EH (cell line): Measurements from ENCODE around the gene PAX5.

Experiments
- DNase-seq: peaks from one replicate; pipeline ENCODE4 v3.0.0-alpha.2; 2015; ENCODE audit warnings: low read depth

Gene PAX5

GRCh38 chr9:37025071-37025822 lies 8.8 kb downstream of the PAX5 start:
- DNase-seq: peak; percentile 19

DNA sequence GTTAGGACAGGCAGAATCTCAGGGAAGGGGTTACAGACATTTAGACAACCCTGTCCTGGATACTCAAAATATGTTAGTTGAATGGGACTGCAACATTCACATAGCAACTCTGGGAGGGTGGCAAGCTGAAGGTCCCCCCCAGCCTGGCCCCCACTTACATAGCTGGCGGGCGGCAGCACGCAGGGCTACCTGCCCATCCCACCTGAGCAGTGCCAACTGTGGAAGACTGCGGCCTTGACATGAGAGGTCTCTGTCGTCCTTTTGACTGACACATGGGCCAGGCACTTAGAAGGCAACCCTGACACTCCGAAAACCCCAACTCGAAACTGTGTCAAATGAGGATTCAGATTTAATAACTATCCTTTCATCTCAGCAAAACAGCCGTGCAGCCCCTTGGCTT lies 16.5 kb downstream of the PAX5 start:
- DNase-seq: no peak

DNA sequence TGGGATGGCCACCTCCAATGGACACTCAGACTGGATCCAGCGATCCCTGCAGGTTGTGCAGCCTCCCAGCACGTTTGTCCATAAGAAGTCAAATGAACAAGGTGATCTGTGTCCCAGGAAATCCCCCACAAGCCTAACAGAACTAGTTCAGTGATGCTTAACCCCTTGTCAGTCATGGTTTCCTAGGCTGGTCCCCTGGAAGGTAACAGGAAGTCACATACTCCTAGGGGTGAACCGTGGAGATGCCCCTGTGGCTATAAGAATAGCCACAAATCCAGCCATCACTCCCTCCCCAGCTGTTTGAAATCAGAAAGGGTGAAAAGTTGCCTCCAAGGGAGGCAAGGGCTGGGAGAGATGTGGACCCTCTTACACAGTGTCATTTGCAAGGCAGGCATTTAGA lies 22.5 kb downstream of the PAX5 start:
- no peak for DNase-seq

DNA sequence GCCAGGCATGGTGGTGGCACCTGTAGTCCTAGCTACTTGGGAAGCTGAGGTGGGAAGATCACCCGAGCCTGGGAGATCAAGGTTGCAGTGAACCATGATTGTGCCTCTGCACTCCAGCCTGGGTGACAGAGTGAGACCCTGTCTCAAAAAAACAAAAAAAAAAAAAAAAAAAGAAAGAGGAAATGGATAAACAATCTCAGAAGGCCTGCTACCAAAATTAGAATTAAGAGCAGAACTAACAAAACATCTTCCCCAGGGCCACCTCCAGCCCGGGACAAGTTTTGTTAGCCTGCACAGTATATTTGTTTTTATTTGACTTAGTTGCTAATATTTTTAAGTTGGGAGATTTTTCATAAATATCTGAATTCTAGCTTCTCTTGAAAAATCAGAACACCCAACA lies 23.1 kb downstream of the PAX5 start:
- no peak for DNase-seq

DNA sequence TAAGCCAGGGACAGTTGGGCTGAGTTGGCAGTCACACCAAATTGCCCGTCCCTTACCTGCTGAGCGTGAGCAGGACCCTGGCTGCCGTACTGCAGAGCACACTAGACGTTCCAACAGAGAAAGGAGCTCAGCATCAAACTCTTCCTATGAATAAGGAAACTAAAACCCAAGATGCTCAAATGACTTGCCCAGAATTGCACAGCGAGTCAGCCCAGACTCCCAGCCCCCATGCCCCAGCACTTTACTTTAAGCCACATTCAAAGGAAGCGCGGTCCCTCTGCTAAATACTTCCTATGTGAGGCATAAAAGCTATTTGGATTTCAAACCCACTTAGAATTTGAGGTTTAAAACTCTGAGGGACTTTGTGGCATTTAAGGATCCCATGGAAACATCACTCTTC lies 23.9 kb downstream of the PAX5 start:
- DNase-seq: no peak

- no peak for DNase-seq
Observed at GRCh38 chr9:37007295-37007694, 26.8 kb downstream of the PAX5 start.

- DNase-seq: no peak
Observed at GRCh38 chr9:37005517-37006140, 28.4 kb downstream of the PAX5 start.

- no peak for DNase-seq
Observed at GRCh38 chr9:37004424-37004935, 29.6 kb downstream of the PAX5 start.

DNA sequence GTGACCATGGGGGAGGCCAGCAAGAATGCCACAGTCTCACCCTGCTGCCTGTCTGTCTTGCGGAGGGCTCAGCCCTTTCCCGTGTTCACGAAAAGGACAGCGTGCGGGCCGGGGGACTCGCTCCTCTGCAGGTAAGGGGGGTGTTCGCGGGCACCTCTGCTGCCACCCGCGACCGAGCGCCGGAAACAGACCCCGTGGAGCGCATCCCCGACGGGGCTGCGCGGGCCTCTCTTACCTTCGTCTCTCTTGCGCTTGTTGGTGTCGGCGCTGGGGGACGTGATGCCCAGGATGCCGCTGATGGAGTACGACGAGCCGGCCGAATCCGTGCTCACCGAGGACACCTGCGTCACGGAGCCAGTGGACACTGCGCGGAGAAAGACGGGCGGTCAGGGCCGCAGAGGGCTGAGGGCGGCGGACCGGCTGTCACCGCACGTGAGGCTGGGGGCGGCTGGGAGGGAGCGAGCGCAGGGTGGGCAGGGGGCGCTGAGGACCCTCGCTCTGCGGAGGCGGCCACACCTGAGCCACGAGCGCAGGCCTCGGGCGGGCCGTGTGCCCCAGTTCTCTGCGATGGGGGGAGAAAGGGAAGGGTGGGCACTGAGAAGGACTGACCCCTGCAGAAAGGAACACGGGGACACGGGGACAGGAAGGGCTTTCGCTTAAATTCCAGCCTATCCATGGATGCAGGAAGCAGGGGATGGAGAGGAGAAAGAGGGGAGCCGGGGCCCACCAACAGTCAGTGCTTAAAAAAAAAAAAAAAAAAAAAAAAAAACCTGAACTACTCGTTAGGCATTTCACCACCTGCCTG lies 31.5 kb downstream of the PAX5 start:
- DNase-seq: no peak

DNA sequence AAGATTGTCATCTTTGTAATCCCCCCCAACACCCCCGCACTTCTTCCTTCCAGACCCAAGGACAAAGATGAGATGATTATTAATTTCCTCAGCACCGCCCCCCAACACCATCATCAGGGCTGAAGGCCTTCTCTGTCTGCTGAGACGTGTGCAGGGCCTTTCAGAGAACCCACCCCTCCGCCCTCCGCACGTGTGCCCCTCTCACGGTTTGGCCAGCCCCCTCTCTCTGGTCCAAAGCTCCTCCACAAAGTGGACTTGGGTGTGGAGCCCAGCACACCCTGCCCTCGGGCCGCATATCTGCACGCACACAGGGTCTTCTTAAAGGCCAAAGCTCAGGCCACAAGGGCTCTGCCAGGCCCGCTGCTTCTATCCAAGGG lies 32.0 kb downstream of the PAX5 start:
- DNase-seq: no peak

DNA sequence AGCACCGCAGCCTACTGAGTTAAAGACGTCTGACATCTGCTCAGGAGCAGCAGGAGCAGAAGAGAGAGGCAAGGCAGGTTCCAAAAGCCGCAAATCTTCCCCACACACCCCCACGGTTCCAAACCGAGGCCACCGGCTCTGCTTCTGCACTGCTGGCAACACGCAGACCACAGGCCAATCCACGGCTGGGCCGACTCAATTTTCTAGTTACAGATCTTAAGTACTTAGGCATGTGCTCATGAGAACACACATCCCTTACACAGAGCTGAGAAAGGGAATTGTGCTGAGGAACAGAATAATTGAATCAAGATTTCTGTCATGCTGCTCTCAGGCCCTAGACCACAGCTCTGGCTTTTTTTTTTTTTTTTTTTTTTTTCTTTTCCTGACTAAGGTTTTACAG lies 32.6 kb downstream of the PAX5 start:
- no peak for DNase-seq

DNA sequence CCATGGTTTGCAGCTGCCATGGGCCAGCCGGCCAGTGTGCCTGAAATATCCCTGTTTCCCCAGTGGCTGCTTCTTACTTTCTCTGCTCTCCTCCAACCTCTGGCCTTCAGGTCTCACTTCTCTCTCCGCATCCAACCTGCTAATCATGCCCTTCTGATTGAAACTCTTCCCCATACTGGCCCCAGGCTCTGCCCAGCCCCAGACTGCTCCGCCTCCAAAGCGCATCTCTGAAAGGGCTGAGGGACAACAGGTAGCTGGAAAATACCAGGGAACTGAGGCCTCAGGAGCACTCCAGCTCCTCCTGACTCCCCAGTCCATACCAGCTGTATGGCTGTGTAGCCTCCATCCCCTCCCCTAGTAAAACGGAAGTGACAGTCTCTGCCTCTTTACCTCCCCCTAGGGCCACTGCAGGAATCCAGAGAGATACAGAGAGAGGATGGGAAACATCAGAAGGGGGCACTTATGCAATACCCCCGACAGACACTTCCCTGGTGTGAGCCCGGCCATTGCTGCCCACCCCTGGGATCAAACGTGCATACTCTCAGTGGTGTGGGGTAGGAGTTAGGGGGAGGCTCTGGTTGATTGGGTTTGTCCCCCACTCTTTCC lies 34.2 kb downstream of the PAX5 start:
- DNase-seq: no peak

DNA sequence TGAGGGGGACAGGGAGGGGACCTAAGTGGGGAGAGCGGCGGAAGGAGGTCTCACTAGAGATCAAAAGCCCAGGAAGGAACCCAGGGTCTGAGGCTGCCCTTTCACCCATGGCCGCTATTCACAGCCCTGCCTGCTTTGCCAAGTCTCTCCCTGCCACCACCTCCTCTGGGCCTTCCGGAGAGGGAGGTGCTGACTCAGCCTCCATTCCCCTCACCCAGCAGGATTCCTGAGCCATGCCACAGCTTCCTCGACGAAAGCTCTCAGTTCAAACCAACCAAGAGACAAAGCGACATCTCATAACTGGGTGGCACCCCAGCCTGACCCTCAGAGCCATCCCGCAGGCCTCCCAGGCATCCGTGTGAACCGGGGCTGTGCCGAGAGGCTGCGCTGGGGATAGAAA lies 36.7 kb downstream of the PAX5 start:
- peak; percentile 47 for DNase-seq

GRCh38 chr9:36996706-36997086 lies 37.4 kb downstream of the PAX5 start:
- DNase-seq: no peak

GRCh38 chr9:36995927-36996705 lies 38.0 kb downstream of the PAX5 start:
- DNase-seq: peak; percentile 64

- DNase-seq: no peak
Observed at GRCh38 chr9:36993933-36994764, 39.9 kb downstream of the PAX5 start.

DNA sequence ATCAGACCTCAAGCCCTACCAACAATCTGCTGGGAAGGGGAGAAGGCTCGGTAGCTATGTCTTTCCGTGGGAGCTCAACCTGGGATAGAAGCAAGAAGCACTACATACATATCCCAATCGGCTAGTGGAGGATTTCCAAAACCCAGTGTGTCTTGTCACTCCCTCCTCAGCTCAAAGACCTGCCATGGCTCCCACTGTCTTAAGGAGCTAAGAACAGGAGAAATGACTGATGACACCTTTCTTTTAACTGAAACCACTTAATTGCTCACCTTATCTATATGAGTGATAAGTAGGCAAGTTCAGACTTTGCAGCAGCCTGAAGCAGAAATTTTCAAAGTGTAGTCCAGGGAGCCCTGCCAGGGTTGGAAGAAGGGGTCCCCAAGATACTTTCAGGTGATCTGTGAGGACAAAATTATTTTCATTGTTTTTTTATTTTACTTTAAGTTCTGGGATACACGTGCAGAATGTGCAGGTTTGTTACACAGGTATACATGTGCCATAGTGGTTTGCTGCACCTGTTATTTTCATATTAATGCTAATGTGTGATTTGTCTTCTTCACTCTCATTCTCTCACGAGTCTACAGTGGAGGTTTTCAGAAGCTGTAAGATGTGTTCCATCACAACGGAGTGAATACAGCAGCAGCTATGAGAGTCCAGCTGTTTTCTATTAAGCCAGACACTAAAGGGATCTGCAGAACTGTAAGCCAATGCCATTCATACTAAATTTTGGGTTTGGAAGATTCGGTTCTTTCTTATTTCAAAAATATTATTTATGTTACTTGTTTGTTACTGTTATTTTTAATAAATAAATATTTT lies 41.4 kb downstream of the PAX5 start:
- peak; percentile 16 for DNase-seq

- peak; percentile 18 for DNase-seq
Observed at GRCh38 chr9:36991516-36992134, 42.4 kb downstream of the PAX5 start.

- no peak for DNase-seq
Observed at GRCh38 chr9:36988848-36989247, 45.2 kb downstream of the PAX5 start.
